Embryonic facial prominence (tissue), 1 donor: Measurements from ENCODE around the gene TXNDC11.

Experiments
- DNase-seq: peaks from one replicate; pipeline ENCODE4 v3.0.0-alpha.2; 2016; ENCODE audit errors: extremely low spot score

TXNDC11 gene

GRCh38 chr16:11658896-11659708 lies 83.6 kb downstream of the TXNDC11 start:
- DNase-seq, result no peak

- no peak for DNase-seq
Measured at GRCh38 chr16:11657556-11657955, 85.1 kb downstream of the TXNDC11 start.

- no peak for DNase-seq
Measured at GRCh38 chr16:11655655-11656054, 87.0 kb downstream of the TXNDC11 start.

GRCh38 chr16:11651796-11652195 lies 90.9 kb downstream of the TXNDC11 start:
- DNase-seq, result peak; percentile 3

GRCh38 chr16:11650641-11651591 lies 91.7 kb downstream of the TXNDC11 start:
- DNase-seq, result no peak

GRCh38 chr16:11649276-11649675 lies 93.4 kb downstream of the TXNDC11 start:
- DNase-seq, result no peak

GRCh38 chr16:11642765-11643116 lies 99.9 kb downstream of the TXNDC11 start:
- DNase-seq, result no peak

GRCh38 chr16:11640987-11641817 lies 101.5 kb downstream of the TXNDC11 start:
- DNase-seq, result peak; percentile 68

GRCh38 chr16:11639925-11640899 lies 102.4 kb downstream of the TXNDC11 start:
- DNase-seq, result peak; percentile 72

- DNase-seq, result no peak
Measured at GRCh38 chr16:11639008-11639562, 103.6 kb downstream of the TXNDC11 start.

GRCh38 chr16:11638140-11638539 lies 104.5 kb downstream of the TXNDC11 start:
- DNase-seq, result no peak

- no peak for DNase-seq
Measured at GRCh38 chr16:11637320-11637719, 105.3 kb downstream of the TXNDC11 start.

- DNase-seq, result peak; percentile 43
Measured at GRCh38 chr16:11636172-11636721, 106.4 kb downstream of the TXNDC11 start.

- DNase-seq, result no peak
Measured at GRCh38 chr16:11635679-11636171, 106.9 kb downstream of the TXNDC11 start.

- DNase-seq, result no peak
Measured at GRCh38 chr16:11635113-11635652, 107.5 kb downstream of the TXNDC11 start.

- no peak for DNase-seq
Measured at GRCh38 chr16:11634312-11634711, 108.3 kb downstream of the TXNDC11 start.

GRCh38 chr16:11633113-11633512 lies 109.5 kb downstream of the TXNDC11 start:
- no peak for DNase-seq

GRCh38 chr16:11632455-11632939 lies 110.2 kb downstream of the TXNDC11 start:
- DNase-seq, result no peak

GRCh38 chr16:11631214-11631613 lies 111.4 kb downstream of the TXNDC11 start:
- no peak for DNase-seq

GRCh38 chr16:11630768-11631056 lies 111.9 kb downstream of the TXNDC11 start:
- no peak for DNase-seq
